Spleen (tissue), 11 donors: ENCODE measurements around the gene PHYKPL. TPM values are rescaled to one million over a fixed set of nuclear protein-coding genes. Genes with fewer than 3 reads are reported as not detected.

ENCODE experiments used
- DNase-seq: peaks from one replicate; pipeline ENCODE4 v3.0.0-alpha.2; 2020
- H3K27ac ChIP-seq, 8 donors: fragments of 200-600 bp; sonication (generic) in 7 of 8; 1 replicate in 4 of 8; 2 replicates in 4 of 8; pipeline versions ENCODE4 v1.5.0 to v1.8.0; 2016 to 2021; ENCODE audit warnings: inconsistent platforms in 4 of 8, mild to moderate bottlenecking in 4 of 8, moderate library complexity in 1 of 8
- H3K27me3 ChIP-seq, 7 donors: fragments of 200-600 bp; sonication (generic) in 6 of 7; replicated peaks in 1 of 7; 1 replicate in 4 of 7; 2 replicates in 3 of 7; pipeline versions ENCODE4 v1.5.0 to v1.8.0; 2016 to 2021; ENCODE audit warnings: inconsistent platforms in 3 of 7, mild to moderate bottlenecking in 1 of 7
- H3K36me3 ChIP-seq, 6 donors: fragments of 200-600 bp; sonication (generic) in 5 of 6; 1 replicate in 4 of 6; 2 replicates in 2 of 6; pipeline versions ENCODE4 v1.5.0 to v1.8.0; 2016 to 2021; ENCODE audit warnings: inconsistent platforms in 2 of 6
- H3K4me1 ChIP-seq, 6 donors: fragments of 200-600 bp; sonication (generic) in 5 of 6; 1 replicate in 3 of 6; 2 replicates in 3 of 6; pipeline versions ENCODE4 v1.5.0 to v1.8.0; 2016 to 2021; ENCODE audit warnings: inconsistent platforms in 3 of 6
- H3K4me3 ChIP-seq, 8 donors: fragments of 200-600 bp; sonication (generic) in 7 of 8; 1 replicate in 4 of 8; 2 replicates in 4 of 8; pipeline versions ENCODE4 v1.5.0 to v1.8.0; 2016 to 2021; ENCODE audit warnings: inconsistent platforms in 4 of 8, mild to moderate bottlenecking in 4 of 8, moderate library complexity in 2 of 8
- H3K9me3 ChIP-seq, 8 donors: fragments of 200-600 bp; sonication (generic) in 7 of 8; 1 replicate in 4 of 8; 2 replicates in 4 of 8; pipeline versions ENCODE4 v1.5.0 to v1.8.0; 2016 to 2021; ENCODE audit warnings: inconsistent platforms in 4 of 8
- CTCF ChIP-seq, 11 experiments: fragments of 200-600 bp in 7 of 11; fragments of 450-650 bp in 4 of 11; sonication (generic) in 4 of 11; IDR thresholded peaks in 8 of 11; conservative IDR thresholded peaks in 3 of 11; 1 replicate in 7 of 11; 2 replicates in 4 of 11; pipeline versions ENCODE4 v1.4.0 to v1.8.0; 2016 to 2021; ENCODE audit warnings: antibody characterized with exemption in 11 of 11, inconsistent platforms in 4 of 11, mild to moderate bottlenecking in 1 of 11
- POLR2A ChIP-seq, 3 donors: fragments of 450-650 bp; IDR thresholded peaks; one replicate each; pipeline ENCODE4 v1.5.1; 2017; ENCODE audit warnings: antibody characterized with exemption in 3 of 3, mild to moderate bottlenecking in 1 of 3
- POLR2AphosphoS5 ChIP-seq, 3 donors: sonication (generic); formaldehyde crosslinking; IDR thresholded peaks; one replicate each; pipeline ENCODE4 v1.5.1; 2017; ENCODE audit warnings: antibody characterized with exemption in 3 of 3
- WGBS, 5 donors: extraction: QIAGEN DNeasy Blood & Tissue Kit in 3 of 5; methylation state at CpG; one replicate each; pipeline versions ENCODE4 v1.1.5 to v1.1.7; 2013 to 2018; 5-methylcytosine and 5-hydroxymethylcytosine counted together
- intact Hi-C: fragments of 100-400 bp; cut with DNase I; formaldehyde crosslinking; loops from one replicate; pipeline ENCODE4 v1.15.0; 2023; ENCODE audit warnings: low total_unique reads
- polyA plus RNA-seq, 3 donors: library from polyadenylated mRNA; stranded (reverse); fragments of 200-250 nt; gene quantifications; one replicate each; pipeline ENCODE4 v1.2.1, GENCODE V29; 2013
- total RNA-seq, 7 donors: library from RNA; depleted of rRNA in 3 of 7; stranded (reverse); fragments of >200 nt in 3 of 7; fragmentation: NEBNext Ultra II Directional in 4 of 7; extraction: Animal tissue kit (Norgen Biotek cat#: 25700) in 4 of 7; gene quantifications; one replicate each; pipeline versions ENCODE4 v1.1.0 to v1.2.1, GENCODE V29; 2016 to 2021
- donor health status: healthy with polysubstance abuse.
- donor health status: DM: no; HTN: no; CAD: no; lungs with moderate emphysema.
- donor health status: DM: no; HTN: no; CAD: no.
- donor health status: Bipolar disorder and iron deficiency.
- donor health status: healthy.
- donor health status: DM: no; HTN: no; CAD: no.
- donor health status: DM: yes; HTN: yes; CAD: no.

Gene PHYKPL
- total and polyA plus RNA-seq, 10 donors, result 46.9 to 209 (median 105) TPM

DNA sequence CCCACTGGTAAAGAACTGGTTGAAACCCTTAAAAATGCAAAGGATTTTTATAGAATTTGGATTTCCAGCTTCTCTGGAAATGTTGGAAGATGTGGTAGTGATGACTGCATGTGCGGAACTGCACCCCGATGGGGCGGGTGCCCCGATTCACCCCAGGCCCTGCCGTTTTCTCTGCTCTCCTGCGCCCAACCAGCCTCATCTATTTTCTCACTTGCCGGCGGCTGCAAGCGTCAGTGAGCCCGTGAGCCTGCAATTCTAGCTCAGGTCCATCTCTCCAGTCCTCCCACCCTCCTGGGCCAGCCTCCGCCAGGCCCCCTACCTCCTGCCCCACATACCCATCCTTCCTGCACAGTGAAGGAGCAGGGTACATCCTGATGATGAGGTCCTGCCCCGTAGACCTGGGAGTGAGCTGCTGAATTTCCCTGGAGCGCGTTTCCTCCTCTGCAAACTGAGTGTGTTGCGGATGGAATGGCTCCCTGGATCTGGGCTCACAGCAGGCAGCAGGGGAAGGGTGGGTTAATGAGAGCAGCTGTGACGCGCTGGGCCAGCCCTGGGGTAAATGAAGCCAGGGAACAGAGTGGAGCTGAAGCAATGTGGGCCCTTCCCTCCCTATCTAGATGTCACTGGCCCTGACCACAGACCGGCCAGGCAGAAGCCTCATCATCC is 45.9 kb upstream of the PHYKPL start:
- WGBS, 5 donors, result 84 to 92% (median 91%) methylated on average over 17 to 18 of the region's 18 CpGs
- no peak overlapping the region for H3K27ac ChIP-seq
- DNase-seq, result no peak
- H3K27me3 ChIP-seq, result peaks cover 0 to 33% (median 0%) of the 10 kb centered on the region in 7 donors
- H3K4me1 ChIP-seq, result peaks cover 0 to 12% (median 8%) of the 10 kb centered on the region in 6 donors
- intact Hi-C loops, result loop anchor here (10.0 kb wide), 1 partner anchor 306 kb away; no protein-coding TSS in a partner anchor
- H3K36me3 ChIP-seq, result no peaks in the 10 kb centered on the region
- TF ChIP-seq CTCF (IDR thresholded peaks at IDR 0.05 in 8 of 11, conservative IDR thresholded peaks at IDR 0.05 in 3 of 11) (no peak), POLR2A (IDR thresholded peaks at IDR 0.05) (no peak), POLR2AphosphoS5 (IDR thresholded peaks at IDR 0.05) (no peak)
- no peak overlapping the region for H3K4me3 ChIP-seq
- H3K9me3 ChIP-seq, result peaks cover under 1 to 14% (median 4%) of the 10 kb centered on the region in 8 donors

GRCh38 chr5:178277866-178278265 is 45.3 kb upstream of the PHYKPL start:
- 57 to 65% (median 62%) methylated on average over 12 of the region's 12 CpGs for WGBS, 5 donors
- intact Hi-C loops, result loop anchor here (10.0 kb wide), 1 partner anchor 307 kb away; no protein-coding TSS in a partner anchor
- no peaks in the 10 kb centered on the region for H3K36me3 ChIP-seq
- H3K9me3 ChIP-seq, result peaks cover 0 to 8% (median 0%) of the 10 kb centered on the region in 8 donors
- no peak for DNase-seq
- peaks cover 0 to 12% (median 8%) of the 10 kb centered on the region in 6 donors for H3K4me1 ChIP-seq
- no peak overlapping the region for H3K4me3 ChIP-seq
- TF ChIP-seq POLR2A (IDR thresholded peaks at IDR 0.05) (no peak), CTCF (IDR thresholded peaks at IDR 0.05 in 8 of 11, conservative IDR thresholded peaks at IDR 0.05 in 3 of 11) (no peak), POLR2AphosphoS5 (IDR thresholded peaks at IDR 0.05) (no peak)
- no peak overlapping the region for H3K27ac ChIP-seq
- peaks cover 0 to 33% (median 0%) of the 10 kb centered on the region in 7 donors for H3K27me3 ChIP-seq

DNA sequence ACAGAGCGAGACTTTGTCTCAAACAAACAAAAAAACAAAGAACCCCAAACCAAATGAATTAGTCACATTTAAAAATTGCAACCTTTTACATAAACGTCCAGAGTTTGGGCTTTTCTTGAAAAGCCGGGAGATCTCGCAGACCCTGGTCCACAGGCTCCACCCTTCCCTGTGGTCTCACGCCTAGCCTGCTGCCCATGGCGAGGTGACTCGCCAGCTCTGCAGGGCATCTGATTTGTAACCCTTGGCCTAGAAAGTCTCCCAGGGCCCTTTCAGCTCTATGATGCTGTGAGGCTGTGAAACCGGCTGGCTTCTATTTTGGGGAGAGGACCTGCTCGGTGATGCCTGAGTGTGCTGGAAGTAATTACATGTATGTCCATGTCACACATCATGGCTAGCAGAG is 44.7 kb upstream of the PHYKPL start:
- intact Hi-C loops, result loop anchor here (10.0 kb wide), 1 partner anchor 307 kb away; no protein-coding TSS in a partner anchor
- Histone ChIP-seq H3K36me3 (no peaks in the 10 kb centered on the region), H3K27me3 (peaks cover 0 to 33% (median 0%) of the 10 kb centered on the region in 7 donors)

More for the DNA sequence above, 44.7 kb upstream of the PHYKPL start:
- no peak overlapping the region for H3K27ac ChIP-seq
- no peak for DNase-seq
- no peak overlapping the region for H3K4me3 ChIP-seq
- H3K9me3 ChIP-seq, result peaks cover 0 to 8% (median 0%) of the 10 kb centered on the region in 8 donors
- peaks cover 0 to 12% (median 8%) of the 10 kb centered on the region in 6 donors for H3K4me1 ChIP-seq
- WGBS, 5 donors, result 85 to 89% (median 87%) methylated on average over 9 of the region's 9 CpGs
- no peak for TF ChIP-seq POLR2A (IDR thresholded peaks at IDR 0.05)
- no peak for TF ChIP-seq CTCF (IDR thresholded peaks at IDR 0.05 in 8 of 11, conservative IDR thresholded peaks at IDR 0.05 in 3 of 11)
- TF ChIP-seq POLR2AphosphoS5 (IDR thresholded peaks at IDR 0.05), result no peak
